Prostate gland (tissue), 2 donors: ENCODE results near the gene CMTM3. TPM values are rescaled to one million over a fixed set of nuclear protein-coding genes. Genes with fewer than 3 reads are reported as not detected.

Experiments
- DNase-seq: peaks from one replicate; pipeline ENCODE4 v3.0.0-alpha.2; 2019; ENCODE audit warnings: low spot score
- H3K27ac ChIP-seq, 2 donors: fragments of 200-600 bp; sonication (generic); 2 replicates each; pipeline ENCODE4 v1.5.1; 2017 to 2019
- H3K27me3 ChIP-seq: fragments of 200-600 bp; sonication (generic); replicated peaks from 2 replicates; pipeline ENCODE4 v1.5.1; 2019; ENCODE audit not compliant: insufficient read depth
- H3K36me3 ChIP-seq, 2 donors: fragments of 200-600 bp; sonication (generic); 1 replicate in 1 of 2; 2 replicates in 1 of 2; pipeline versions ENCODE4 v1.5.1 to v1.8.1; 2017 to 2019
- H3K4me1 ChIP-seq: fragments of 200-600 bp; sonication (generic); replicated peaks from 2 replicates; pipeline ENCODE4 v1.5.1; 2019
- H3K4me3 ChIP-seq, 2 donors: fragments of 200-600 bp; sonication (generic); 2 replicates each; pipeline ENCODE4 v1.5.1; 2017 to 2019
- H3K9me3 ChIP-seq: fragments of 200-600 bp; sonication (generic); 2 replicates; pipeline ENCODE4 v1.5.1; 2017
- POLR2A ChIP-seq: fragments of 450-650 bp; IDR thresholded peaks from one replicate; pipeline ENCODE4 v1.6.1; 2016; ENCODE audit warnings: antibody characterized with exemption, mild to moderate bottlenecking
- POLR2AphosphoS5 ChIP-seq: sonication (generic); formaldehyde crosslinking; IDR thresholded peaks from one replicate; pipeline ENCODE4 v1.6.1; 2017; ENCODE audit warnings: antibody characterized with exemption
- WGBS: methylation state at CpG from one replicate; pipeline ENCODE4 v1.1.5; 2018; 5-methylcytosine and 5-hydroxymethylcytosine counted together
- intact Hi-C: fragments of 100-400 bp; cut with DNase I; formaldehyde crosslinking; loops from one replicate; pipeline ENCODE4 v1.14.2; 2022
- total RNA-seq, 2 donors: library from RNA; depleted of rRNA; stranded (reverse); fragments of >200 nt; gene quantifications; one replicate each; pipeline ENCODE4 v1.1.0, GENCODE V29; 2016
- TF ChIP-seq, protein P1 (sequence below), 4 experiments: fragments of 200-600 bp in 2 of 4; fragments of 450-650 bp in 2 of 4; sonication (generic) in 2 of 4; IDR thresholded peaks; 1 replicate in 3 of 4; 2 replicates in 1 of 4; pipeline ENCODE4 v1.5.1; 2016 to 2019; ENCODE audit warnings: antibody characterized with exemption in 4 of 4, mild to moderate bottlenecking in 2 of 4, moderate library complexity in 2 of 4

Gene CMTM3
- total RNA-seq, 2 donors from 2014 or later, result 10.7 to 133 TPM

DNA sequence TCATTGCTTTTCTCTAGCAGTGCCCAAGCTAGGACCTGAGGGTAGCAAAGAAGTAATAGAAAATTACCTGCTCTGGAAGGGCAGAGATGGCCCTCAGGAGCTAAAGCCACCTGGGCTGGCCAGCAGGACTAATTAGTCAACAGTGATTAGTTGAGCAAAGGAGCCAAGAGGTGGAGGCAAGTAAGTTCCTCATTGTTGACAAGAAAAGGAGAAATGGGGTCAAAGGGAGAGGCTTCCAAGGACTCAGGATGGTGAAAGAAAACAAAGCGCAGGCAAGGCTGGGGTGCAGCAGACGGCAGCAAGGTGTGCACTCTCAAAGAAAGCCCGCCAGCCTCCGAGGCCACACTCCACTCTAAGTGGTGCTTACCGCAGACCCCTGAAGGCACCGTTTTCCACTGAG lies 47.5 kb downstream of the CMTM3 start:
- WGBS, result 82% methylated on average over 6 of the region's 6 CpGs
- H3K27ac ChIP-seq, result no peak overlapping the region
- no peaks in the 10 kb centered on the region for H3K27me3 ChIP-seq
- no peak for TF ChIP-seq POLR2A
- no peak for TF ChIP-seq POLR2AphosphoS5
- TF ChIP-seq, protein P1, sequence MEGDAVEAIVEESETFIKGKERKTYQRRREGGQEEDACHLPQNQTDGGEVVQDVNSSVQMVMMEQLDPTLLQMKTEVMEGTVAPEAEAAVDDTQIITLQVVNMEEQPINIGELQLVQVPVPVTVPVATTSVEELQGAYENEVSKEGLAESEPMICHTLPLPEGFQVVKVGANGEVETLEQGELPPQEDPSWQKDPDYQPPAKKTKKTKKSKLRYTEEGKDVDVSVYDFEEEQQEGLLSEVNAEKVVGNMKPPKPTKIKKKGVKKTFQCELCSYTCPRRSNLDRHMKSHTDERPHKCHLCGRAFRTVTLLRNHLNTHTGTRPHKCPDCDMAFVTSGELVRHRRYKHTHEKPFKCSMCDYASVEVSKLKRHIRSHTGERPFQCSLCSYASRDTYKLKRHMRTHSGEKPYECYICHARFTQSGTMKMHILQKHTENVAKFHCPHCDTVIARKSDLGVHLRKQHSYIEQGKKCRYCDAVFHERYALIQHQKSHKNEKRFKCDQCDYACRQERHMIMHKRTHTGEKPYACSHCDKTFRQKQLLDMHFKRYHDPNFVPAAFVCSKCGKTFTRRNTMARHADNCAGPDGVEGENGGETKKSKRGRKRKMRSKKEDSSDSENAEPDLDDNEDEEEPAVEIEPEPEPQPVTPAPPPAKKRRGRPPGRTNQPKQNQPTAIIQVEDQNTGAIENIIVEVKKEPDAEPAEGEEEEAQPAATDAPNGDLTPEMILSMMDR (IDR thresholded peaks at IDR 0.05), result no peak
- no peak for DNase-seq
- H3K36me3 ChIP-seq, result no peaks in the 10 kb centered on the region
- no peaks in the 10 kb centered on the region for H3K9me3 ChIP-seq
- H3K4me3 ChIP-seq, result no peak overlapping the region
- H3K4me1 ChIP-seq, result no peaks in the 10 kb centered on the region
- intact Hi-C loops, result loop anchor here (5.0 kb wide), 1 partner anchor 175 kb away; no protein-coding TSS in a partner anchor

DNA sequence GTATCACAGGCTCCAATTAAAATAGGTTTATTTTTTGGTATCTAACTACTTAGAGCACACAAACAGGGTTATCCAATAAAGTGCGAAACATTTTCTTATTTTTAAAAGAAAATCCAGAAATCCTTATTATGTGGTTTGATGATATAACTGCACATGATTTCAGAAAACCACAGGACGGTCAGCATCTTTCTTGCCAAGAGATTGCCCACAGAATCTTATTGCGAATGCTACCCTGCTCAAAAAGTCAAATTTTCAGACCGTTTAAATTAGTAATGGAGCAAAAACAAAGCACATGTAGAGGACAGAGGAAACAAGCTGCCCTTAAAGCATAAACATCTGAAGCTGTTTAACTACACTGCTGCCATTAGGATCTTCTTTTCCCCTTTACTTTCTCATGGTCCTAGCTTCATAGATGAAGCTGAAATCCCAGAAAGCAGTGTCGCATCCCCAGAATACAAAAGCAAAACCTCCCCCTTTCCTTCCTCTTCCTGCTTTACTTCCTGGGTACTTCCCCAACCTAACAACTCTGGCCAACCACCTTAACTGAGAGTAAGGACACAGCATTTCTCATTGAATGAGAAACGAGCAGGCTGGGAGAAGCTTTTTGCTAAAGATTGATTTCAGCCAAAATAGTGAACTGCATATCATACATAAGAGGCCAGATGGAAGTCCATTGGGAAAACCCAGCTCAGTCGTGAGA lies 48.3 kb downstream of the CMTM3 start:
- intact Hi-C loops, result loop anchor here (5.0 kb wide), 1 partner anchor 176 kb away; no protein-coding TSS in a partner anchor
- 79% methylated on average over 7 of the region's 7 CpGs for WGBS
- H3K9me3 ChIP-seq, result no peaks in the 10 kb centered on the region
- H3K27me3 ChIP-seq, result no peaks in the 10 kb centered on the region
- TF ChIP-seq, protein P1 (IDR thresholded peaks at IDR 0.05), result no peak
- TF ChIP-seq POLR2A, result no peak
- TF ChIP-seq POLR2AphosphoS5, result no peak
- no peak overlapping the region for H3K4me3 ChIP-seq
- no peaks in the 10 kb centered on the region for H3K36me3 ChIP-seq
- H3K4me1 ChIP-seq, result no peaks in the 10 kb centered on the region
- H3K27ac ChIP-seq, result no peak overlapping the region
- no peak for DNase-seq

DNA sequence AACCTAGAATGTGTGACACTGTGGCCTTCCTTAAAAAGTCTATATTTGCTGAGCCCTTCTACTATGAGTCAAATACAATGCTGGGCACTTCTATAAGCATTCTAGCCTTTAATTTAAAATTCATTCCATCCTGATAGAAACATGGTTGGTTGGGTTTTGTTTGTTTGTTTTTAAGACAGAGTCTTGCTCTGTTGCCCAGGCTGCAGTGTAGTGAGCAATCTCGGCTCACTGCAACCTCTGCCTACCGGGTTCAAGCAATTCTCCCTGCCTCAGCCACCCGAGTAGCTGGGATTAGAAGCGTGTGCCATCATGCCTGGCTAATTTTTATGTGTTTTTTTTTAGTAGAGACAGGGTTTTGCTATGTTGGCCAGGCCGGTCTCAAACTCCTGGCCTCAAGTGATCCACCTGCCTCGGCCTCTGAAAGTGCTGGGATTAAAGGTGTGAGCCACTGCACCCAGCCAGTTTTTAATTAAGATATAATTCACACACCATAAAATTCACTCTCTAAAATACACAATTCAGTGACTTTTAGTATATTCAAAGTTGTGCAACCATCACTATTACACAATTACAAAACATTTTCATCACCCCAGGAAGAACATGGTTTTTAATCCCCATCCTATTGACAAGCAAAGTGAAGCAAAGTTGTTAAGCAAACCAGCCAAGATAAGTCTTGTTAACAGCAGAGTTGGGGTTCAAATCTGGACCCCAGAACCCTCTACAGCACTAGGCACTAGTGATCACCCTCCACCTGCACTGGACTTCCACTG lies 49.3 kb downstream of the CMTM3 start:
- Histone ChIP-seq H3K4me1 (no peaks in the 10 kb centered on the region), H3K36me3 (no peaks in the 10 kb centered on the region), H3K27me3 (no peaks in the 10 kb centered on the region), H3K27ac (no peak overlapping the region), H3K9me3 (no peaks in the 10 kb centered on the region), H3K4me3 (no peak overlapping the region)
- no peak for DNase-seq
- WGBS, result 85% methylated on average over 6 of the region's 6 CpGs
- intact Hi-C loops, result loop anchor here (5.0 kb wide), 1 partner anchor 176 kb away; no protein-coding TSS in a partner anchor
- TF ChIP-seq POLR2AphosphoS5, result no peak
- TF ChIP-seq, protein P1 (IDR thresholded peaks at IDR 0.05), result no peak
- TF ChIP-seq POLR2A, result no peak

DNA sequence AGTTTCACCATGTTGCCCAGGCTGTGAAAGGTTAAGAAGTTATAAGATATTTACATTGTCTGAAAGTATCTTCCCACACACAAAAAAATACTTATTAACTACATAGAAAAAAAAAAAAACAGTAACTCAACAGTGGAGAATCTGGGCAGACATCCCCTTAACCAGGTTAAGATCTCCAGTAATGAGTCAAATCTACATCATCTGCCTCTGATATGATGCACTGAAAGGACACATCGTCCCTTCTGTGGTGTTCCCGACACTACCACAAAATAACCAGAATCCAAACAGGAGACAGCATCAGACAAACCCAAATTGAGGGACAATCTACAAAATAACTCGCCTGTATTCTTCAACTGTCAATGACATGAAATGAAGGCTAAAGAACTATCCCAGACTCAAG lies 52.0 kb downstream of the CMTM3 start:
- H3K27me3 ChIP-seq, result no peaks in the 10 kb centered on the region
- DNase-seq, result no peak
- no peaks in the 10 kb centered on the region for H3K9me3 ChIP-seq
- H3K36me3 ChIP-seq, result no peaks in the 10 kb centered on the region
- no peak overlapping the region for H3K4me3 ChIP-seq
- TF ChIP-seq, protein P1 (IDR thresholded peaks at IDR 0.05), result no peak
- TF ChIP-seq POLR2AphosphoS5 (no peak), POLR2A (no peak)
- WGBS, result 86% methylated on average over 3 of the region's 3 CpGs
- no peaks in the 10 kb centered on the region for H3K4me1 ChIP-seq
- intact Hi-C loops, result no loop called here
- H3K27ac ChIP-seq, result no peak overlapping the region
